RWPE2 (cell line): ENCODE data around the gene SH3RF1.

Experiments
- ATAC-seq: fragments of 200-7000 bp; cut with Tn5 transposase; 3 replicates; pipeline ENCODE4 v1.9.1; 2021; ENCODE audit warnings: low read depth
- DNase-seq: peaks from one replicate; pipeline ENCODE4 v3.0.0-alpha.2; 2020; ENCODE audit warnings: low spot score
- H3K27ac ChIP-seq: fragments of 450-650 bp; 2 replicates; pipeline ENCODE4 v1.5.1; 2017; ENCODE audit warnings: mild to moderate bottlenecking; ENCODE audit not compliant: poor library complexity, severe bottlenecking
- H3K27me3 ChIP-seq: fragments of 250-450 bp; sonication (Bioruptor Pico); 2 replicates; pipeline ENCODE4 v1.5.1; 2021; ENCODE audit warnings: mild to moderate bottlenecking, moderate library complexity; ENCODE audit not compliant: insufficient read depth, poor library complexity, severe bottlenecking
- H3K36me3 ChIP-seq: fragments of 250-450 bp; sonication (Bioruptor Pico); 2 replicates; pipeline ENCODE4 v1.5.1; 2020; ENCODE audit warnings: low read depth, mild to moderate bottlenecking, moderate library complexity
- H3K4me1 ChIP-seq: fragments of 250-450 bp; sonication (Bioruptor Pico); 2 replicates; pipeline ENCODE4 v1.5.1; 2021; ENCODE audit warnings: mild to moderate bottlenecking, moderate library complexity; ENCODE audit not compliant: insufficient read depth, poor library complexity, severe bottlenecking
- H3K4me3 ChIP-seq: fragments of 250-450 bp; sonication (Bioruptor Pico); 2 replicates; pipeline ENCODE4 v1.5.1; 2021; ENCODE audit warnings: mild to moderate bottlenecking, moderate library complexity; ENCODE audit not compliant: severe bottlenecking
- H3K9me3 ChIP-seq: fragments of 250-450 bp; sonication (Bioruptor Pico); 2 replicates; pipeline ENCODE4 v1.5.1; 2021; ENCODE audit warnings: mild to moderate bottlenecking, moderate library complexity; ENCODE audit not compliant: severe bottlenecking
- TF ChIP-seq, protein P1 (sequence below): fragments of 450-650 bp; IDR thresholded peaks from one replicate; pipeline ENCODE4 v1.5.1; 2017; ENCODE audit warnings: mild to moderate bottlenecking, moderate library complexity; ENCODE audit not compliant: poor library complexity, severe bottlenecking

SH3RF1 gene

DNA sequence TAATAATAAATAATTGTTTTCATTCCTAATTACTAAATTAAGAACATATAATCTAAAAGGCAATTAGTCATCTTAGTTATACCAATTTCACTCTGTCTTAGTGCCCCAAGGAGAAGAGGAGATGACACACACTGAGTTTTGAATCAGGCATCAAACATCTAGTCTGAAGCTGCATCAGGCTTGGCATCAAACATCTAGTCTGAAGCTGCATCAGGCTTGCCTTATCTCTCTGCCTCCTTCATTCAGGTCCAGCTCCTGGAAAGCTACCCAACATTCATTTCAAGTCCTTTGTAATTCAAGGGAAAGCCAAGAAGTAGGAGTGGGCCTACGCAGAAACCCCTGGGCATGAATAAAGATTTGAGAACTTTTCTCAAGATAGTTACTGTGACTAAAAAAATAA, 62.2 kb downstream of the SH3RF1 start:
- DNase-seq: no peak
- no peaks in the 10 kb centered on the region for H3K9me3 ChIP-seq

DNA sequence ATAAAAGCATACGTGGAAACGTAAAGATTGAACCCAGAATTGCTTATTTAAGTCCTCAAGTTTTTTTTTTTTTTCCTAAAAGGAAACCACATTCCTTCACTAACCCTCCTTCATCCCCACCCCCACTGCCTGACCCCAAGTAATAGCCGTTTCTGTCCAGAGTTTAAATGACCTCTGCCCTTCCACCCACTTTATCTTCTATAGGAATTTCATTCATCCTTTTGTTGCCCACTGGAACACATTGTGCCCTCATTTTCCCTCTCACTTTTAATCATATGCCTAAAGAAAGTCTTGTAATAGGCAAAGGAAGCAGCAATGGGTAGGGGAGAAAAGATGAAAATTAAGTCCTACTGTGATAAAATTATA, 62.7 kb downstream of the SH3RF1 start:
- no peak overlapping the region for H3K27ac ChIP-seq
- H3K27me3 ChIP-seq: no peaks in the 10 kb centered on the region
- no peaks in the 10 kb centered on the region for H3K9me3 ChIP-seq
- no peaks in the 10 kb centered on the region for H3K36me3 ChIP-seq
- peaks cover 9% of the 10 kb centered on the region for H3K4me1 ChIP-seq
- ATAC-seq: no peak
- DNase-seq: no peak
- TF ChIP-seq, protein P1, sequence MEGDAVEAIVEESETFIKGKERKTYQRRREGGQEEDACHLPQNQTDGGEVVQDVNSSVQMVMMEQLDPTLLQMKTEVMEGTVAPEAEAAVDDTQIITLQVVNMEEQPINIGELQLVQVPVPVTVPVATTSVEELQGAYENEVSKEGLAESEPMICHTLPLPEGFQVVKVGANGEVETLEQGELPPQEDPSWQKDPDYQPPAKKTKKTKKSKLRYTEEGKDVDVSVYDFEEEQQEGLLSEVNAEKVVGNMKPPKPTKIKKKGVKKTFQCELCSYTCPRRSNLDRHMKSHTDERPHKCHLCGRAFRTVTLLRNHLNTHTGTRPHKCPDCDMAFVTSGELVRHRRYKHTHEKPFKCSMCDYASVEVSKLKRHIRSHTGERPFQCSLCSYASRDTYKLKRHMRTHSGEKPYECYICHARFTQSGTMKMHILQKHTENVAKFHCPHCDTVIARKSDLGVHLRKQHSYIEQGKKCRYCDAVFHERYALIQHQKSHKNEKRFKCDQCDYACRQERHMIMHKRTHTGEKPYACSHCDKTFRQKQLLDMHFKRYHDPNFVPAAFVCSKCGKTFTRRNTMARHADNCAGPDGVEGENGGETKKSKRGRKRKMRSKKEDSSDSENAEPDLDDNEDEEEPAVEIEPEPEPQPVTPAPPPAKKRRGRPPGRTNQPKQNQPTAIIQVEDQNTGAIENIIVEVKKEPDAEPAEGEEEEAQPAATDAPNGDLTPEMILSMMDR: no peak
- no peak overlapping the region for H3K4me3 ChIP-seq

More for the DNA sequence above, 62.2 kb downstream of the SH3RF1 start:
- Histone ChIP-seq H3K4me3 (no peak overlapping the region), H3K27me3 (no peaks in the 10 kb centered on the region), H3K27ac (no peak overlapping the region), H3K36me3 (no peaks in the 10 kb centered on the region), H3K4me1 (peaks cover 9% of the 10 kb centered on the region)
- no peak for ATAC-seq
- TF ChIP-seq, protein P1: no peak

DNA sequence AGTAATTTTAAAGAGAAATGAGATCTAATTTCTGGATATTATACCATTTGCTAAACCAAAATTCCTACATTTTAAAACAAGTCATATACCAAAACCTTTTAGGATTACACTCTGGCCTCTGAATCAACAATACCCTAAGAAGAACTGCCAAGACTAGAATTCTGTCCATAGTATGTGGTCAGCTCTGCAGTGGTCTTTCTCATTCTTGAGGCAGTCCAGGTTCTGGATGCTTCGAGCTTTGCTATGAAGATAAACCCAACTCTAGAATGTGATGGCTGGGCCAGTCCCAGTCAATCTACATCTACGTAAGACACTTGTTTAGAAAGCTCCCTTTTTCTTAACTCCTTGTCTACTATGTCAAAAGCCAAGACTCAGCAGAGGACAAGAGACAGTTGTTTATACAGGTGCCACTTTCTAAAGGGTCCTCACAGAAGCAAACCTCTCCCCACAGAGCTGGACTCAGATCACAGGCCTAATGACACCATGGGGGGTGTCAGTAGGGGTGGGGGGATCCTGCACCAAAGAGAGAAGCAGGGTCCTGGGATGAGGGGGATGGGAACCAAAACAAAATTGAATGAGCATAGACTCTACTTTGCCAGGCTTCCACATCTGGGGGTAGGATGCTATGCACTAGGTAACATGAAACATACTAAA, 63.2 kb downstream of the SH3RF1 start:
- no peaks in the 10 kb centered on the region for H3K9me3 ChIP-seq
- H3K4me3 ChIP-seq: no peak overlapping the region
- DNase-seq (no peak), ATAC-seq (no peak)
- peaks cover 9% of the 10 kb centered on the region for H3K4me1 ChIP-seq
- TF ChIP-seq, protein P1: no peak
- no peak overlapping the region for H3K27ac ChIP-seq
- H3K27me3 ChIP-seq: no peaks in the 10 kb centered on the region
- H3K36me3 ChIP-seq: no peaks in the 10 kb centered on the region

DNA sequence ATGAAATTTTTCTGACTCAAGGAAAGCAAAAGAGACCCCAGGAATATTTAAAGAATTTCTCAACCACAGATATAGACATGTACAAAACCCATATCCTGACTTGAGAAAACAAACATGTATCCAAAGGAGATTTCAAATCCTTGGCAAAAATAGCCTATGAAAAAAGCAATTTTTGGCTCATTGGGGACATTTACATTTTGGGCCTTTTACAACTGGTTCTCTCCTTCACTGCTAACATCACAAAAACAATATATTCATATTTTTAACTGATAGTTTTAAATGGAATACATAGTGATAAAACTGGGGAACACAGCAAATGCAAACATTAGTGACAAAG, 65.0 kb downstream of the SH3RF1 start:
- Histone ChIP-seq H3K36me3 (no peaks in the 10 kb centered on the region), H3K4me1 (peaks cover 18% of the 10 kb centered on the region), H3K27ac (no peak overlapping the region), H3K27me3 (no peaks in the 10 kb centered on the region), H3K9me3 (no peaks in the 10 kb centered on the region), H3K4me3 (no peak overlapping the region)
- TF ChIP-seq, protein P1: no peak
- ATAC-seq (no peak), DNase-seq (no peak)

DNA sequence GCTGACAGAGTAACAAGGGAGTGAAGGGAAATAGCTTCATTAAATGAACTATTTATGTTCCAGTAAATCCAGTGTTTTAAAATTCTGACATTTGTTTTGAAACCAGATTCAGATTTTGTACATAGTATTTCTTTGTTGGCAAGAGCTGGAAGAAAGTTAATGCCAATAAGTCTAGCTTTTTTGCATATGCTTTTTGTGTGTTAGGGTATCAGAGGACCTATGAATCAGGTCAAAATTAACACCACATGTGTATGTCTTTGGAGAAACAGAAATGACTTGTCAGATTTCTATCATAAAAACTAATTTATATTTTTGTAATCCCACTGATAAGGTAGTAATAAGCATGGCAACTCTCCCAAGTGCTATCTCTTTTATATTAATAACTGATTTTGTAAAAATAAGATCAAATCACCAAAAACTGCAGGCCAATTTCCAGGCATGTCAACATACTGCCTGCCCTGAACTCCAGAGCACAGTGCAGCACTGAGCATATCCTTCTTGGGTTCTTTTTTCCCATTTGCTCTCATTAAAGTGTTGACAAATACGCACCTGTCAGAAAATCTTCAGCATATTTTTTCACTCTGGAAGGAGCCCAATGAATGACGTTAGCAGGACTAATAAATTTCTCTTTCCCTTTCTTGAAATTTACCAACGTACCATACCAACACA, 65.5 kb downstream of the SH3RF1 start:
- Histone ChIP-seq H3K27ac (no peak overlapping the region), H3K36me3 (no peaks in the 10 kb centered on the region), H3K4me3 (no peak overlapping the region), H3K9me3 (no peaks in the 10 kb centered on the region), H3K27me3 (no peaks in the 10 kb centered on the region), H3K4me1 (peaks cover 23% of the 10 kb centered on the region)
- TF ChIP-seq, protein P1: no peak
- DNase-seq (no peak), ATAC-seq (no peak)
